NCI-H345 treated with DMSO at 0.1 percent for 48 hours (cell line): Measurements from ENCODE around the gene AKAIN1.

Source experiments
- DNase-seq: peaks from one replicate; lab custom pipeline; 2025; ENCODE audit not compliant: unreplicated experiment; lab: John Stamatoyannopoulos, UW

AKAIN1 gene

GRCh38 chr18:5197032-5197434, at the start of gene AKAIN1:
AKAIN1 (minus strand) TSS chr18:5197257; CDS start chr18:5197053, 204 bp downstream.
- DNase-seq, result peak; percentile 22

- DNase-seq, result no peak
Measured at GRCh38 chr18:5244941-5245340, 47.9 kb upstream of the AKAIN1 start.

GRCh38 chr18:5239447-5239846, 42.4 kb upstream of the AKAIN1 start:
- DNase-seq, result no peak

- DNase-seq, result no peak
Measured at GRCh38 chr18:5238371-5238976, 41.4 kb upstream of the AKAIN1 start.

GRCh38 chr18:5237723-5238370, 40.8 kb upstream of the AKAIN1 start:
- peak; percentile 87 for DNase-seq

GRCh38 chr18:5237083-5237722, 40.1 kb upstream of the AKAIN1 start:
- DNase-seq, result no peak

GRCh38 chr18:5214583-5215351, 17.7 kb upstream of the AKAIN1 start:
- DNase-seq, result no peak

GRCh38 chr18:5207471-5208150, 10.6 kb upstream of the AKAIN1 start:
- DNase-seq, result no peak

- DNase-seq, result no peak
Measured at GRCh38 chr18:5198311-5198710, 1.3 kb upstream of the AKAIN1 start.

GRCh38 chr18:5197461-5197860, 404 bp upstream of the AKAIN1 start:
- DNase-seq, result peak; percentile 25

- no peak for DNase-seq
Measured at GRCh38 chr18:5196253-5197031, 615 bp downstream of the AKAIN1 start.

- no peak for DNase-seq
Measured at GRCh38 chr18:5195656-5196055, 1.4 kb downstream of the AKAIN1 start.

GRCh38 chr18:5180254-5180653, 16.8 kb downstream of the AKAIN1 start:
- no peak for DNase-seq

- no peak for DNase-seq
Measured at GRCh38 chr18:5178519-5178918, 18.5 kb downstream of the AKAIN1 start.

GRCh38 chr18:5175378-5175777, 21.7 kb downstream of the AKAIN1 start:
- no peak for DNase-seq

GRCh38 chr18:5173646-5174045, 23.4 kb downstream of the AKAIN1 start:
- DNase-seq, result no peak

- no peak for DNase-seq
Measured at GRCh38 chr18:5173236-5173635, 23.8 kb downstream of the AKAIN1 start.

- no peak for DNase-seq
Measured at GRCh38 chr18:5167831-5168230, 29.2 kb downstream of the AKAIN1 start.

- no peak for DNase-seq
Measured at GRCh38 chr18:5166606-5167280, 30.3 kb downstream of the AKAIN1 start.

GRCh38 chr18:5164903-5165302, 32.2 kb downstream of the AKAIN1 start:
- no peak for DNase-seq
